Panc1 (cell line): ENCODE data around the gene CSNK2A1. TPM values are rescaled to one million over a fixed set of nuclear protein-coding genes. Genes with fewer than 3 reads are reported as not detected.

Experiments used
- ATAC-seq: fragments of 200-7000 bp; cut with Tn5 transposase; 2 replicates; pipeline ENCODE4 v1.9.1; 2020; ENCODE audit warnings: mild to moderate bottlenecking, moderate library complexity
- BruUV-seq: library from RNA; stranded (reverse); fragments of 400-500 nt; replicated peaks from 2 replicates; lab custom pipeline; 2021; lab: Mats Ljungman, UMichigan
- CTCF ChIA-PET: fragments of 300-600 bp; sonication (Branson Sonifier 250); formaldehyde crosslinking; loops from one replicate; lab custom pipeline; 2022; ENCODE audit warnings: antibody characterized with exemption; lab: Charles Lee
- POLR2A ChIA-PET: fragments of 300-600 bp; sonication (Branson Sonifier 250); formaldehyde crosslinking; loops from one replicate; lab custom pipeline; 2022; ENCODE audit warnings: antibody characterized with exemption; lab: Charles Lee
- DNase-seq: peaks from one replicate; pipeline ENCODE4 v3.0.0-alpha.2; 2010; ENCODE audit warnings: low read depth, low spot score
- H3K27ac ChIP-seq: 2 replicates; pipeline ENCODE4 v1.5.1; 2011; ENCODE audit warnings: mild to moderate bottlenecking, low read length, inconsistent platforms
- H3K27me3 ChIP-seq: fragments of 200-500 bp; sonication (Bioruptor generic); 2 replicates; pipeline ENCODE4 v1.6.0; 2014; ENCODE audit warnings: low read length, inconsistent platforms; ENCODE audit not compliant: control insufficient read depth, insufficient read depth
- H3K36me3 ChIP-seq: fragments of 200-500 bp; sonication (Bioruptor generic); 2 replicates; pipeline ENCODE4 v1.5.1; 2014; ENCODE audit warnings: inconsistent platforms, mild to moderate bottlenecking, low read length, moderate library complexity; ENCODE audit not compliant: control insufficient read depth, insufficient read depth
- H3K4me1 ChIP-seq: 2 replicates; pipeline ENCODE4 v1.5.1; 2011; ENCODE audit warnings: inconsistent platforms, mild to moderate bottlenecking, low read length, moderate library complexity; ENCODE audit not compliant: control insufficient read depth, insufficient read depth
- H3K4me3 ChIP-seq, 2 experiments: 2 replicates each; pipeline ENCODE4 v1.5.1; 2011 to 2012; ENCODE audit warnings: low read depth in 2 of 2, low read length in 2 of 2, mild to moderate bottlenecking in 2 of 2, inconsistent platforms in 1 of 2, moderate library complexity in 1 of 2
- H3K9me3 ChIP-seq: fragments of 200-500 bp; sonication (Bioruptor generic); 2 replicates; pipeline ENCODE4 v1.5.1; 2014; ENCODE audit warnings: low read depth, mild to moderate bottlenecking, inconsistent platforms, low read length, moderate library complexity; ENCODE audit not compliant: control insufficient read depth, insufficient read depth
- POLR2AphosphoS5 ChIP-seq: IDR thresholded peaks from 2 replicates; pipeline ENCODE4 v1.6.1; 2012; ENCODE audit warnings: mild to moderate bottlenecking, low read depth, low read length, moderate library complexity
- SIN3A ChIP-seq: IDR thresholded peaks from 2 replicates; pipeline ENCODE4 v1.6.1; 2012; ENCODE audit warnings: low read depth, mild to moderate bottlenecking, low read length, moderate library complexity, borderline replicate concordance; ENCODE audit not compliant: insufficient read depth
- TCF7L2 ChIP-seq: IDR thresholded peaks from 2 replicates; pipeline ENCODE4 v1.6.1; 2011; ENCODE audit warnings: mild to moderate bottlenecking, low read depth, low read length, inconsistent platforms
- in situ Hi-C: cut with HindIII; loops from 2 replicates; pipeline ENCODE4 v1.10.0; 2016; ENCODE audit warnings: low sequenced_read_pairs, low pct_unique_long_range_greater_than_20kb
- intact Hi-C: fragments of 100-400 bp; cut with micrococcal nuclease; formaldehyde crosslinking; loops from one replicate; pipeline ENCODE4 v1.10.0; 2022; ENCODE audit not compliant: unreplicated experiment
- total RNA-seq: library from RNA; stranded (reverse); gene quantifications from one replicate; pipeline ENCODE4 v1.2.1, GENCODE V29; 2021; ENCODE audit not compliant: unreplicated experiment
- TF ChIP-seq, protein P1 (sequence below), 2 experiments: IDR thresholded peaks; 2 replicates each; pipeline ENCODE4 v1.6.1; 2011 to 2012; ENCODE audit warnings: low read depth in 2 of 2, control low read depth in 1 of 2, low read length in 1 of 2, mild to moderate bottlenecking in 1 of 2, moderate library complexity in 1 of 2; ENCODE audit not compliant: insufficient read depth in 1 of 2
- TF ChIP-seq, protein P2 (sequence below): fragments of 450-650 bp; IDR thresholded peaks from 2 replicates; pipeline ENCODE4 v1.5.1; 2017; ENCODE audit warnings: mild to moderate bottlenecking

The CSNK2A1 gene
- total RNA-seq, 1 experiment from 2014 or later: 191 TPM

- in situ Hi-C loops: no loop called here
- Histone ChIP-seq H3K4me1 (no peaks in the 10 kb centered on the region), H3K27ac (no peak overlapping the region), H3K36me3 (peaks cover 61% of the 10 kb centered on the region), H3K27me3 (no peaks in the 10 kb centered on the region), H3K4me3 (no peak overlapping the region), H3K9me3 (no peaks in the 10 kb centered on the region)
- CTCF ChIA-PET: interaction anchor here (0.7 kb wide), 1 partner anchor 28 kb away, joined by 18 read pairs; no protein-coding TSS in a partner anchor
- no TSS peak for BruUV-seq
- intact Hi-C loops: no loop called here
- no peak for DNase-seq
- ATAC-seq: no peak
- no peak for TF ChIP-seq TCF7L2
- TF ChIP-seq POLR2AphosphoS5: no peak
- TF ChIP-seq, protein P1, sequence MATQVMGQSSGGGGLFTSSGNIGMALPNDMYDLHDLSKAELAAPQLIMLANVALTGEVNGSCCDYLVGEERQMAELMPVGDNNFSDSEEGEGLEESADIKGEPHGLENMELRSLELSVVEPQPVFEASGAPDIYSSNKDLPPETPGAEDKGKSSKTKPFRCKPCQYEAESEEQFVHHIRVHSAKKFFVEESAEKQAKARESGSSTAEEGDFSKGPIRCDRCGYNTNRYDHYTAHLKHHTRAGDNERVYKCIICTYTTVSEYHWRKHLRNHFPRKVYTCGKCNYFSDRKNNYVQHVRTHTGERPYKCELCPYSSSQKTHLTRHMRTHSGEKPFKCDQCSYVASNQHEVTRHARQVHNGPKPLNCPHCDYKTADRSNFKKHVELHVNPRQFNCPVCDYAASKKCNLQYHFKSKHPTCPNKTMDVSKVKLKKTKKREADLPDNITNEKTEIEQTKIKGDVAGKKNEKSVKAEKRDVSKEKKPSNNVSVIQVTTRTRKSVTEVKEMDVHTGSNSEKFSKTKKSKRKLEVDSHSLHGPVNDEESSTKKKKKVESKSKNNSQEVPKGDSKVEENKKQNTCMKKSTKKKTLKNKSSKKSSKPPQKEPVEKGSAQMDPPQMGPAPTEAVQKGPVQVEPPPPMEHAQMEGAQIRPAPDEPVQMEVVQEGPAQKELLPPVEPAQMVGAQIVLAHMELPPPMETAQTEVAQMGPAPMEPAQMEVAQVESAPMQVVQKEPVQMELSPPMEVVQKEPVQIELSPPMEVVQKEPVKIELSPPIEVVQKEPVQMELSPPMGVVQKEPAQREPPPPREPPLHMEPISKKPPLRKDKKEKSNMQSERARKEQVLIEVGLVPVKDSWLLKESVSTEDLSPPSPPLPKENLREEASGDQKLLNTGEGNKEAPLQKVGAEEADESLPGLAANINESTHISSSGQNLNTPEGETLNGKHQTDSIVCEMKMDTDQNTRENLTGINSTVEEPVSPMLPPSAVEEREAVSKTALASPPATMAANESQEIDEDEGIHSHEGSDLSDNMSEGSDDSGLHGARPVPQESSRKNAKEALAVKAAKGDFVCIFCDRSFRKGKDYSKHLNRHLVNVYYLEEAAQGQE (IDR thresholded peaks at IDR 0.05; ENCODE audit: insufficient read depth in 1 of 2, low read depth in 2 of 2, low read length in 1 of 2): no peak
- no peak for TF ChIP-seq SIN3A
- TF ChIP-seq, protein P2, sequence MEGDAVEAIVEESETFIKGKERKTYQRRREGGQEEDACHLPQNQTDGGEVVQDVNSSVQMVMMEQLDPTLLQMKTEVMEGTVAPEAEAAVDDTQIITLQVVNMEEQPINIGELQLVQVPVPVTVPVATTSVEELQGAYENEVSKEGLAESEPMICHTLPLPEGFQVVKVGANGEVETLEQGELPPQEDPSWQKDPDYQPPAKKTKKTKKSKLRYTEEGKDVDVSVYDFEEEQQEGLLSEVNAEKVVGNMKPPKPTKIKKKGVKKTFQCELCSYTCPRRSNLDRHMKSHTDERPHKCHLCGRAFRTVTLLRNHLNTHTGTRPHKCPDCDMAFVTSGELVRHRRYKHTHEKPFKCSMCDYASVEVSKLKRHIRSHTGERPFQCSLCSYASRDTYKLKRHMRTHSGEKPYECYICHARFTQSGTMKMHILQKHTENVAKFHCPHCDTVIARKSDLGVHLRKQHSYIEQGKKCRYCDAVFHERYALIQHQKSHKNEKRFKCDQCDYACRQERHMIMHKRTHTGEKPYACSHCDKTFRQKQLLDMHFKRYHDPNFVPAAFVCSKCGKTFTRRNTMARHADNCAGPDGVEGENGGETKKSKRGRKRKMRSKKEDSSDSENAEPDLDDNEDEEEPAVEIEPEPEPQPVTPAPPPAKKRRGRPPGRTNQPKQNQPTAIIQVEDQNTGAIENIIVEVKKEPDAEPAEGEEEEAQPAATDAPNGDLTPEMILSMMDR: no peak
- POLR2A ChIA-PET: no interaction called here
These were observed 59.6 kb downstream of the CSNK2A1 start for GRCh38 chr20:483815-484644.

DNA sequence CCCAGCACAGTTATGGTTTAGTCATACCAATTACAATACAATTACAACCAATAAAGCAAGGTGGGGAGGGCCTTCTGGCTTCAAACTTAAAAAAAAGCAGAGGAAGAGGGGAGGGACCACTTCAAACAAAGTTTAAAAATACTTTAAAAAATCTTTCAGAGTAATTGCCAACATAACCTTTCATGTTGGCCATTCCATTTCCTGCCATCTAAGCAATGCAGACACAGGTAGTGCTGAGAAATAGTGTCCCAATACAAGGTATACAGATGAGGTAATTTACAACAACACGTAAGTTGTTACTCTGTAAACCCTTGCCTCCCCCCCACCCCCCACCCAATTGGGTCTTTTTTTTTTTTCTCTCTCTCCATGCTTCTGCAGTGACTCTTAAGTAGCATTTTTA is 62.4 kb downstream of the CSNK2A1 start:
- no peaks in the 10 kb centered on the region for H3K27me3 ChIP-seq
- DNase-seq (no peak), ATAC-seq (no peak)
- no peaks in the 10 kb centered on the region for H3K9me3 ChIP-seq
- TF ChIP-seq, protein P1 (IDR thresholded peaks at IDR 0.05; ENCODE audit: insufficient read depth in 1 of 2, low read depth in 2 of 2, low read length in 1 of 2): no peak
- TF ChIP-seq TCF7L2 (no peak), POLR2AphosphoS5 (no peak), SIN3A (no peak)
- TF ChIP-seq, protein P2: no peak
- H3K27ac ChIP-seq: no peak overlapping the region
- ChIA-PET POLR2A (no interaction called here), CTCF (no interaction called here)
- no TSS peak for BruUV-seq
- peaks cover 36% of the 10 kb centered on the region for H3K36me3 ChIP-seq
- in situ Hi-C loops: no loop called here
- intact Hi-C loops: no loop called here
- H3K4me1 ChIP-seq: no peaks in the 10 kb centered on the region
- H3K4me3 ChIP-seq: no peak overlapping the region
